HG03108 (cell line): ENCODE measurements around the gene TGM4.

Experiments used
- ATAC-seq: cut with Tn5 transposase; IDR thresholded peaks from one replicate; pipeline ENCODE4 v1.9.1; 2021; ENCODE audit warnings: moderate library complexity; ENCODE audit not compliant: unreplicated experiment

TGM4 gene

DNA sequence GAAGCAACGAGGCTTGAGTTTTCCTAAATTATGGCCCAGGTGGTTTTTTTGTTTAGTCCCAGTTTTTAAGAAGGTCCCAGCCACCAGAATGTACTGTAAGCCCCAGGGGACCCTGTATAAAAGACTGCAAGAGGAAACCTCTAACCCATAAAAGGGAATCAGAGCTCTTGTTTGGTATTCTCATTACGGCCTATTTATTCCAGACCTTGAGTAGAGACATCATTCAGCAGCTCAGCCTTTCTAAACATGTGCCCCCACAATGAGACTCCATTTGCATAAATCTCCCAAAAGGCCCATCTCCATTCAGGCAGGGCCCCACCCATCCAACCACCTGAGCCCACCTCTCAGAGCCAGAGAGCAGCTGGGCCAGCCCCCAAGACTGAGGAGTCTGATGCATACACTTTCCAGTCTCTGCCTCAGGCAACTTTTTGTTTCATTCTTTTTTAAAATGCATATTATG lies 75.9 kb downstream of the TGM4 start:
- ATAC-seq, result no peak

DNA sequence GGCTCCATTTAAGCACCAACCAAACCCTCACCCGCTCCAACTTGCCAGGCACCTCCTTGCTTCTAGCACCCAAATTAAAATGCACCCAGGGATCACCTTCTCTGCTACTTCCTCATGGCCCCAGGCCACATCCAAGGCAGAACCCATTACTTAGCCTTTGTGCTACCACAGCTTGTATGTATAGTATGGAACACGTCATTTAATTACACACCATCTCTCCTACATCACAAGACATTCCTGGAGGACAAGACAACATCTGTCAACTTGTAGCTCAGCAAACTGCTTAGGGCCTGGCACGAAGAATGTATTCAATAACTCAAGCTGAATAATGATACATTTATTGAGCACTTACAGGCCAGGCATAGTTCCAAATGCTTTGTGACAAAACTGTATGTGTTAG lies 78.3 kb downstream of the TGM4 start:
- no peak for ATAC-seq

DNA sequence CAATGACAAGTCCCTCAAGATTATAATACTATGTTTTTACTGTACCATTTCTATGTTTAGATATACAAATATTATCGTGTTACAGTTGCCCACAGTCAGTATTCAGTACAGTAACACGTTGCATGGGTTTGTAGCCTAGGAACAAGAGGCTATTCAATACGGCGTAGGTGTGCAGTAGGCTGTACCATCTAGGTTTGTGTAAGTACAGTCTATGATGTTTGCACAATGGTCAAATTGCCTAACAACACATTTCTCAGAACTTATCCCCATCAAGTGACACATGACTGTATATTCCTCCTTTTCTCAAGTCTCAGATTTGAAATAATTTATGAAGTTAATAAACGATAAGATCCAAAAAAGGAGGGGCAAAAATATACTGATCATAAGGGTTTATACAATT lies 79.9 kb downstream of the TGM4 start:
- ATAC-seq, result no peak

DNA sequence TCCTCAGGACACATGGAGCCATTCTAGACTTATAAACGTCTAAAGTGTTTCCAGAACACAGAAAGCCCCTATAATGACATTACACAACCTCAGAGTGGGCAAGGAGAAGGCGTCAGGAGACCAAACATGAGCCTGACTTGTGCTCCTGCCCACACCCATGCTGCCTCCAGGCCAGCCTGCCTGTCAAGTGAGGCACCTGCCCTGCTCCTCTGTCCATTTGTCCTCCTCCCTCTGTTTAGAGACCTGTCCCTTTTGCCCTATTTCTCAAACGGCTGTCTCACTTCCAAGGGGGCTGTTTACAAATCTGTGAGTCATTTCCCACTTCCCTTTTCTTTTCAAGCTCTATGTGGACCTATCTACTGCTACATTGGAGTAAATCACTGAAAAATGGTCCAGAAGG lies 80.6 kb downstream of the TGM4 start:
- no peak for ATAC-seq

DNA sequence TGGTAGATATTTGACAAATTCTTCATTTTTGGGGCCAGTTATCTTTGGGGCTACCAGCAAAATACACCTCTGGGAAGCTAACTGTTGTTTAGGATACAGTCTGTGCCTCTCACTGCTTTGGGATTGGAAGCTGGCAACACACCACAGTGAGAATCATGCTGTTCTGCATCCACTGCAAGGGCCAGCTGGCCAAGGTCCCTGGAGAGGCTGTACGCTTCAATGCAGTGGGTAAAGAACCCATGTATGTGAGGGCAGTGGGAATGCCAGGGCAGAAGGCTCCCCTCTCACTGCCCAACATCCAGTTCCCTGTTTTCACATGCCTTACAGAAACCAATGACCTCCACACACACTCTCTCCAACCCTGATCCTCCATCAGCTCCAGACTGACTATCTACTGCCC lies 81.5 kb downstream of the TGM4 start:
- no peak for ATAC-seq

DNA sequence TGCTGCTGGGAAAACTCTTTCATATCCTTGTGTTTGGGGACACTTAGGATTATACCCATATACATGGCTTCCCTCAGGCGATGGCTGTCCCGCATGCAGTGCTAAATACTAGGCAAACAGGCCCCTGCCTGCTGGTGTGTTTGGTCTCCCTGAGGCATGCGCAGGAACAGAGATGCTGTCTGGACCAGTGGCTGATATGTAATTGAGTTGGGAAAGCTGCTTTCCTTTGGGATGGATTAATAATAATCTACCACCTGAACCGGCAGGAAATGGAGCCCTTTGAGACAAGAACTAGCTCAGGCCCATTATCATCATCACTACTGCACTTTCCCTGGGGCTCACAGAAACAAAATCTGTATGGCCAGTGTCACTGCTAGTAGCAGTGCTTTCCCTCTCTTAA lies 83.6 kb downstream of the TGM4 start:
- no peak for ATAC-seq

DNA sequence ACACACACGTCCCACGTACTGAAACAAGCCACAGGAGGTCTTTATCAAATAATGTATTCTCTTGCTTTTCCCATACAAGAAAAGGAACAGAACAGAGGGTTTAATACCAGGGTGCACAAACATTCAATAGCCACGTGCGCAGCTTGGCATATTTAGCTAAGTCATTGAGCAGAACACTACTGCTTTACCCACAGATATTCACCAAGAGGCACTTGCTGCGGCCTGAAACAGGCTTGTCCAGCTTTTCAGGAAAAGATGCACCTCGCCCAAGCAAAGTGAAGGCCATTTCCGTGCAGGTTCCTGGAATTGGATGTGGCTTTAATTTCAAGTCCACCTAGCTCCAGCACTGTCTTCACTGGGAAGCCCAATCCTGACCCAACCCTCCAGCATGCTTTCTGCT lies 84.0 kb downstream of the TGM4 start:
- ATAC-seq, result no peak

DNA sequence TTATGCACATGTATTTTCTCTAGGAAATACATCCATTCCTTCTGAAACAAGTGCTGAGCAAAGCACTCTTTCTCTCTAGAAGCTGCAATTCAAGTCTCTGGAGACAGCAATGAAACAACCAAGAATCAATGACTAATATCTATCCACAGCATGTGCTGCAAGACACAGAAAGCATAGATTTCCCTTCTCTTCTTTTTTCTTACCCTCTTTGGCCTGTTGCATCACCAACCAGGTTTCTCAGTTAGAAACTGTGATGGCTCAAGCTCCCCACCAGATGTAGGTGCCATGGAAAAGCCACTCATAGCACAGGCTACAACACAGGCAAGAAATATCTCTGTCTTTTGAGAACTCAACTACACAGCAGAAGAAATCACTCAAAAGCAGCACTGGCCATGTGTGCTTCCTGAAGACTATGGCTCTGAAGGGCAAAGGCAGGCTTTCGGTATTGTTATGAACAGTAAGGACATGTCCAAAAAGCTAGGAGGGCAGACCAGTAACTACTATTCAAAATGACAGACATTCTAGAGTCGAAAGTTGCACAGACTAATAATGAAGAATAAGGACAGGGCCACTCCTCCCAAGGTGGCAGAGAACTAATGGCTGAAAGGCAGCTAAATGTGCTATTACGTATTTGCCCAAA lies 86.1 kb downstream of the TGM4 start:
- ATAC-seq, result no peak

DNA sequence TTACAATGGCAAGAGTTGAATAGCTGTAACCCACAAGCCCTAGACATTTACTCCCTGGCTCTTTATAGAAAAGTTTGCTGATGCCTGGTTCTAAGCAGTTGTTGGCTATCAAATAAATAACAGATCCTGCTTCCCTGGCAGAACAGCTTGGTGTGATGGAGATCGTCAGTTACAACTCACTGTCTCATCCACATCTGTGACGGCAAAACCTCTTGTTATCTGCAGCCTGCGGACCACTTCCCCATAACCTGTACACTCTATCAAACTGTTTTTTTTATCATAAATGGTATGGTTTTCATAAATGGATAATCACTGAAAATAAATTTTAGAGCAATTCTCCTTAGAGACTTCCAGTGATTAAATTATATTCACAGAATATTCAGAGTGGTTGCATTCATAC lies 87.5 kb downstream of the TGM4 start:
- no peak for ATAC-seq

DNA sequence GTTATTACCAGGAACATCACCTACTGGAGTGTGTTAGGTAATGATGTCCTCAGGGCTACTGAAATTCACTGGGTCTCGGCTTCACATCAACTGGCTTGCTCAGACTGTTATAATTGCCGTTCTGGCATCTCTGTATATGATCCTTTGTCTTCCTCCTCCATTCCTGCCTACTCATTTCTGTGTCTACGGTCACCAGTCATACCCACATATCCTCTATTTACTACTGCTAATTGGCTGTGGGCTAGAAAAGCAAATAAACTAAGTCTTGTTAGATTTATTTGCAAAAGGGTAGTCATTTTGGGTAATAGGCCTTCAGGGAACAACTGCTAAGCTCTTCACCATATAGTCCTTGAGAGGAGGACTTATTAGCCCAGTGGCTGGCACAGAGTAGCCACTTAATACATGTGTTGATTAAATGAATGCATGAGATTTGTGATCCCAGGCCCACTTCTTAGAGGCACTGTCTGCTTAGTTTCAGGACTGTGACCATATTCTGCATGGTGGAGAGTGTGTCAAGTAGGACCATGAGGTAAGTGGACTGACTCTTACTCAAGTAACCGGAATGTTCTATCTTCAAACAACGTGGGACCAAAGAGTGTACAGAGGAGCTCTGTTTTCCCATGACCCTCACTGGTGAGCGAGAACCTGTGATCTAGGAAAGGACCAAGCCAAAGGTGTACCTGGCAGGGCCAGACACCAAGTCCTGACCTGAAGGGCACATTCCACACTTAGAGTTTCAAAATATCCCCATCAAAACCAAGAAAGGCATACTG lies 88.4 kb downstream of the TGM4 start:
- ATAC-seq, result no peak

DNA sequence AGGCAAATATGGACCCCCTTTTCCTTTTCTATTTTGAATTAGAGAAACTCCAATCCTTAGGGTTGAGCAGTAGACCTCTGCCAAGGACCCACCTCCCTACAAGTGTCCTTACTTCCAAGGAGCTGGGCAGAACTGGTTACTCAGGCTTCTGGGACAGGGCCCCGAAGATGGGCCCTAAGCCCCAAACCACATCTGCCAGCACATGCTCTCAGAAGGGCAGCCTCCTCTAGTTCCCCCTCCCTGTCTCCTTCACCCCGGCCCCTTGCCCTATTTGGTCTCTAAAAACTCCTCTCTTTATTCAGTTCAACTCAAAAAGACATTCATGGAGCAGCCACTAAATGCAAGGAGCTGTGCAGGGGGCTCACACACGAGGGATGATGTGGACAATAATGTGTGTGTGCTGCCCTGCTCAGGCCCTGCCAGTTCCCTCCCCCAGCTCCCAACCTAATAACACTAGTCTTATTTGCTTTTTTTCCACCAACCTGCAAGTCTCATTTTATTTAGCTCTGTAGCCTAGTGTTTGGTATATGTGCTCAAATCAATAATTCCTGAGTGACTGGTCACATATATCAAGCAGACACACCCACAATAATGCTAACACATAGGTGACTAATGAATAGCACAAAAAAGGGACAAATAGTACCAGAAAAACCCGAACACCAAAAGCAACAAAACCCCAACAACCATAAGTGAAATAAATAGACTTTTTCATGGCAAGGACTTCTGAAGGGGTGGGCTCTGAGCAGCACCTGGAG lies 89.3 kb downstream of the TGM4 start:
- no peak for ATAC-seq
